Heart left ventricle (tissue), 16 donors: ENCODE measurements around the gene BANK1. TPM values are rescaled to one million over a fixed set of nuclear protein-coding genes. Genes with fewer than 3 reads are reported as not detected.
A peak's percentile ranks its signal among the peaks of the same experiment; 100 is the strongest.

ENCODE experiments used
- ATAC-seq, 4 donors: fragments of 200-7000 bp; cut with Tn5 transposase; one replicate each; pipeline ENCODE4 v1.9.1; 2020 to 2022; ENCODE audit warnings: moderate library complexity in 4 of 4, mild to moderate bottlenecking in 3 of 4, moderate number of reproducible peaks in 1 of 4
- DNase-seq, 5 donors: peaks; one replicate each; pipeline ENCODE4 v3.0.0-alpha.2; 2020
- H3K27ac ChIP-seq, 12 donors: fragments of 200-600 bp; sonication (generic) in 4 of 12; one replicate each; pipeline versions ENCODE4 v1.5.0 to v1.8.0; 2016 to 2022; ENCODE audit warnings: mild to moderate bottlenecking in 2 of 12
- H3K27me3 ChIP-seq, 9 donors: fragments of 200-600 bp; sonication (generic) in 2 of 9; one replicate each; pipeline versions ENCODE4 v1.5.1 to v1.8.0; 2016 to 2022; ENCODE audit warnings: mild to moderate bottlenecking in 3 of 9
- H3K36me3 ChIP-seq, 9 donors: fragments of 200-600 bp; sonication (generic) in 2 of 9; one replicate each; pipeline versions ENCODE4 v1.5.0 to v1.8.0; 2018 to 2022; ENCODE audit warnings: mild to moderate bottlenecking in 2 of 9
- H3K4me1 ChIP-seq, 12 donors: fragments of 200-600 bp; sonication (generic) in 4 of 12; one replicate each; pipeline versions ENCODE4 v1.5.0 to v1.8.0; 2016 to 2022; ENCODE audit warnings: mild to moderate bottlenecking in 3 of 12
- H3K4me3 ChIP-seq, 12 donors: fragments of 200-600 bp; sonication (generic) in 4 of 12; one replicate each; pipeline versions ENCODE4 v1.5.0 to v1.8.0; 2017 to 2022; ENCODE audit warnings: mild to moderate bottlenecking in 9 of 12, moderate library complexity in 4 of 12
- H3K9me3 ChIP-seq, 12 donors: fragments of 200-600 bp; sonication (generic) in 4 of 12; one replicate each; pipeline versions ENCODE4 v1.5.0 to v1.8.0; 2016 to 2022; ENCODE audit warnings: mild to moderate bottlenecking in 1 of 12
- CTCF ChIP-seq, 12 donors: fragments of 200-600 bp; sonication (generic) in 4 of 12; IDR thresholded peaks; one replicate each; pipeline versions ENCODE4 v1.5.0 to v1.8.0; 2018 to 2022; ENCODE audit warnings: antibody characterized with exemption in 12 of 12, mild to moderate bottlenecking in 5 of 12
- POLR2A ChIP-seq, 2 donors: fragments of 450-650 bp; IDR thresholded peaks; one replicate each; pipeline ENCODE4 v1.6.1; 2017; ENCODE audit warnings: antibody characterized with exemption in 2 of 2, mild to moderate bottlenecking in 2 of 2, moderate library complexity in 2 of 2
- whole genome bisulfite sequencing, 4 donors: extraction: QIAGEN DNeasy Blood & Tissue Kit in 2 of 4; methylation state at CpG; one replicate each; pipeline versions ENCODE4 v1.1.5 to v1.1.7; 2013 to 2018; 5-methylcytosine and 5-hydroxymethylcytosine counted together
- intact Hi-C, 10 donors: fragments of 100-400 bp; cut with DNase I; formaldehyde crosslinking; loops; one replicate each; pipeline versions ENCODE4 v1.11.1 to v1.14.2; 2022
- polyA plus RNA-seq, 2 donors: library from polyadenylated mRNA; stranded (reverse); fragments of 200-250 nt; gene quantifications; one replicate each; pipeline ENCODE4 v1.2.3, GENCODE V29; 2013
- total RNA-seq, 9 donors: library from RNA; depleted of rRNA in 2 of 9; stranded (reverse); fragments of >200 nt in 2 of 9; fragmentation: NEBNext Ultra II Directional in 3 of 9; extraction: Animal tissue kit (Norgen Biotek cat#: 25700) in 3 of 9; gene quantifications; one replicate each; pipeline versions ENCODE4 v1.1.0 to v1.2.4, GENCODE V29; 2016 to 2023
- donor health status: ischemic (EF 13 %, LVEDD 7.1; RV severe dilation, severe dysfunction).
- donor health status: healthy with polysubstance abuse.
- donor health status: DM: no; HTN: yes; CAD: no.
- donor health status: DM: no; HTN: no; CAD: no.
- donor health status: ischemic (EF 25% LVEDD 6.9; RV normal size, moderate dysfunction).
- donor health status: ischemic (EF 25% LVEDD 5.7; RV mildly dilated, moderate dysfunction).
- donor health status: healthy.
- donor health status: DM: yes; HTN: yes; CAD: no.
- donor health status: ischemic (EF 35%, LVEDD 5.7; RV mildly dilated, moderate dysfunction).
- donor health status: nonischemic (EF 11% LVEDD 7.7; RV severe dilation, severe dysfunction).
- donor health status: DM: yes; HTN: yes; CAD: no.
- donor health status: PGD.
- donor health status: ischemic (EF 29% LVEDD 5.4; RV normal size, mild dysfunction).
- donor health status: nonischemic (EF 23%, LVEDD 6.1; RV moderate dilation, normal function).

BANK1 gene
- total and polyA plus RNA-seq, 11 donors = 0.08 to 2.7 (median 0.46) TPM; not detected in 4

- intact Hi-C loops = no loop called here
- 88 to 92% (median 89%) methylated on average over 4 of the region's 4 CpGs for WGBS, 4 donors
Measured at GRCh38 chr4:102027961-102028360, 237.4 kb downstream of the BANK1 start.

GRCh38 chr4:102031406-102031805, 240.9 kb downstream of the BANK1 start:
- H3K27ac ChIP-seq = no peak overlapping the region
- no peak overlapping the region for H3K4me3 ChIP-seq
- DNase-seq (no peak), ATAC-seq (no peak)
- H3K27me3 ChIP-seq = no peaks in the 10 kb centered on the region
- H3K9me3 ChIP-seq = peaks cover 0 to 5% (median 0%) of the 10 kb centered on the region in 12 donors
- H3K4me1 ChIP-seq = no peaks in the 10 kb centered on the region
- TF ChIP-seq CTCF (IDR thresholded peaks at IDR 0.05) (no peak), POLR2A (IDR thresholded peaks at IDR 0.05) (no peak)
- 84 to 90% (median 85%) methylated on average over 2 of the region's 2 CpGs for WGBS, 4 donors
- no peaks in the 10 kb centered on the region for H3K36me3 ChIP-seq
- intact Hi-C loops = no loop called here

More at GRCh38 chr4:102027961-102028360, 237.4 kb downstream of the BANK1 start:
- Histone ChIP-seq H3K27ac (no peak overlapping the region), H3K9me3 (peaks cover 0 to 5% (median 0%) of the 10 kb centered on the region in 12 donors), H3K4me1 (no peaks in the 10 kb centered on the region), H3K36me3 (no peaks in the 10 kb centered on the region), H3K27me3 (no peaks in the 10 kb centered on the region), H3K4me3 (no peak overlapping the region)
- ATAC-seq (no peak), DNase-seq (no peak)
- TF ChIP-seq POLR2A (IDR thresholded peaks at IDR 0.05) = no peak
- no peak for TF ChIP-seq CTCF (IDR thresholded peaks at IDR 0.05)

GRCh38 chr4:102036016-102036415, 245.5 kb downstream of the BANK1 start:
- intact Hi-C loops = no loop called here
- DNase-seq (no peak), ATAC-seq (no peak)
- TF ChIP-seq CTCF (IDR thresholded peaks at IDR 0.05) (no peak), POLR2A (IDR thresholded peaks at IDR 0.05) (no peak)
- Histone ChIP-seq H3K27ac (no peak overlapping the region), H3K27me3 (no peaks in the 10 kb centered on the region), H3K4me1 (no peaks in the 10 kb centered on the region), H3K4me3 (no peak overlapping the region), H3K9me3 (peaks cover 0 to 4% (median 0%) of the 10 kb centered on the region in 12 donors), H3K36me3 (no peaks in the 10 kb centered on the region)
- WGBS, 4 donors = 55 to 74% (median 68%) methylated on average over 1 of the region's 1 CpG

GRCh38 chr4:102036619-102037376, 246.3 kb downstream of the BANK1 start:
- Histone ChIP-seq H3K36me3 (no peaks in the 10 kb centered on the region), H3K27ac (no peak overlapping the region), H3K9me3 (no peaks in the 10 kb centered on the region), H3K27me3 (no peaks in the 10 kb centered on the region), H3K4me1 (no peaks in the 10 kb centered on the region), H3K4me3 (peak overlapping the region in 1 of 12 donors; percentile 20)
- no peak for ATAC-seq
- TF ChIP-seq POLR2A (IDR thresholded peaks at IDR 0.05) (no peak), CTCF (IDR thresholded peaks at IDR 0.05) (no peak)
- 50 to 66% (median 61%) methylated on average over 5 of the region's 5 CpGs for WGBS, 4 donors
- no peak for DNase-seq
- intact Hi-C loops = no loop called here
